Common myeloid progenitor, CD34-positive (primary cell): ENCODE measurements around the gene COG5.

Source experiments
- CTCF ChIA-PET: fragments of 350-600 bp; sonication (Branson Sonifier 250); formaldehyde crosslinking; loops from one replicate; lab custom pipeline; 2021; ENCODE audit warnings: antibody characterized with exemption; lab: Charles Lee
- POLR2A ChIA-PET: fragments of 350-600 bp; sonication (Branson Sonifier 250); formaldehyde crosslinking; loops from one replicate; lab custom pipeline; 2021; ENCODE audit warnings: antibody characterized with exemption; lab: Charles Lee
- DNase-seq, 3 donors: peaks; one replicate each; pipeline versions ENCODE4 v3.0.0 to v3.0.0-alpha.2; 2013
- H3K27ac ChIP-seq, 2 experiments: 1 replicate in 1 of 2; 2 replicates in 1 of 2; pipeline ENCODE4 v1.7.0; 2013; ENCODE audit warnings: inconsistent platforms in 2 of 2, low read length in 2 of 2, mild to moderate bottlenecking in 2 of 2, low read depth in 1 of 2, moderate library complexity in 1 of 2; ENCODE audit not compliant: severe bottlenecking in 2 of 2, insufficient read depth in 1 of 2, poor library complexity in 1 of 2
- H3K27me3 ChIP-seq, 5 experiments: replicated peaks in 2 of 5; 1 replicate in 3 of 5; 2 replicates in 2 of 5; pipeline versions ENCODE4 v1.6.1 to v1.7.0; 2013; ENCODE audit warnings: low read length in 4 of 5, mild to moderate bottlenecking in 2 of 5, moderate library complexity in 2 of 5, inconsistent platforms in 1 of 5; ENCODE audit not compliant: insufficient read depth in 5 of 5, control insufficient read depth in 4 of 5
- H3K36me3 ChIP-seq, 4 experiments: 1 replicate in 2 of 4; 2 replicates in 2 of 4; pipeline versions ENCODE4 v1.6.1 to v1.7.0; 2013; ENCODE audit warnings: low read length in 3 of 4, control low read depth in 1 of 4, mild to moderate bottlenecking in 1 of 4; ENCODE audit not compliant: control insufficient read depth in 4 of 4, insufficient read depth in 4 of 4
- H3K4me1 ChIP-seq, 4 experiments: 1 replicate in 3 of 4; 2 replicates in 1 of 4; pipeline versions ENCODE4 v1.6.1 to v1.7.1; 2013; ENCODE audit warnings: low read length in 3 of 4, mild to moderate bottlenecking in 3 of 4, control low read depth in 1 of 4, inconsistent platforms in 1 of 4, moderate library complexity in 1 of 4; ENCODE audit not compliant: control insufficient read depth in 4 of 4, insufficient read depth in 4 of 4; ENCODE audit errors: control extremely low read depth in 1 of 4
- H3K4me3 ChIP-seq, 7 experiments: 1 replicate in 4 of 7; 2 replicates in 3 of 7; pipeline versions ENCODE4 v1.5.1 to v1.7.0; 2013; ENCODE audit warnings: mild to moderate bottlenecking in 7 of 7, low read length in 6 of 7, moderate library complexity in 6 of 7, inconsistent platforms in 2 of 7, low read depth in 2 of 7, control low read depth in 1 of 7; ENCODE audit not compliant: insufficient read depth in 4 of 7, control insufficient read depth in 1 of 7; ENCODE audit errors: extremely low read depth in 1 of 7
- H3K9me3 ChIP-seq, 5 experiments: 1 replicate in 4 of 5; 2 replicates in 1 of 5; pipeline versions ENCODE4 v1.6.1 to v1.7.1; 2013; ENCODE audit warnings: low read length in 4 of 5, mild to moderate bottlenecking in 2 of 5, inconsistent platforms in 1 of 5, low read depth in 1 of 5, moderate library complexity in 1 of 5; ENCODE audit not compliant: control insufficient read depth in 4 of 5, insufficient read depth in 2 of 5; ENCODE audit errors: control extremely low read depth in 1 of 5
- WGBS: methylation state at CpG from one replicate; pipeline ENCODE4 v1.1.5; 2013; ENCODE audit not compliant: insufficient coverage; 5-methylcytosine and 5-hydroxymethylcytosine counted together

The COG5 gene

GRCh38 chr7:107486041-107486440 is 77.7 kb downstream of the COG5 start:
- 100% methylated on average over 2 of the region's 3 CpGs for WGBS
- ChIA-PET CTCF (no interaction called here), POLR2A (no interaction called here)

GRCh38 chr7:107482571-107482970 is 81.1 kb downstream of the COG5 start:
- WGBS = no CpG with 5 or more reads among the region's 1 CpG
- CTCF ChIA-PET = no interaction called here
- no peak for DNase-seq
- no peak overlapping the region for H3K4me3 ChIP-seq
- no peaks in the 10 kb centered on the region for H3K9me3 ChIP-seq
- H3K27me3 ChIP-seq = no peaks in the 10 kb centered on the region
- POLR2A ChIA-PET = no interaction called here
- H3K27ac ChIP-seq = no peak overlapping the region
- no peaks in the 10 kb centered on the region for H3K4me1 ChIP-seq
- H3K36me3 ChIP-seq = no peaks in the 10 kb centered on the region

More at GRCh38 chr7:107486041-107486440, 77.7 kb downstream of the COG5 start:
- Histone ChIP-seq H3K4me3 (no peak overlapping the region), H3K27ac (no peak overlapping the region), H3K9me3 (no peaks in the 10 kb centered on the region), H3K36me3 (no peaks in the 10 kb centered on the region), H3K27me3 (no peaks in the 10 kb centered on the region), H3K4me1 (no peaks in the 10 kb centered on the region)
- DNase-seq = no peak

- H3K4me1 ChIP-seq = no peaks in the 10 kb centered on the region
- H3K9me3 ChIP-seq = no peaks in the 10 kb centered on the region
- WGBS = 100% methylated on average over 1 of the region's 3 CpGs
- no peak overlapping the region for H3K27ac ChIP-seq
- no peak for DNase-seq
- no peaks in the 10 kb centered on the region for H3K36me3 ChIP-seq
- ChIA-PET POLR2A (no interaction called here), CTCF (interaction anchor here (0.7 to 3.6 kb wide), 2 partner anchors 18 to 82 kb away, joined by 3 to 13 read pairs; partner anchors contain the start of gene COG5)
- H3K4me3 ChIP-seq = no peak overlapping the region
- H3K27me3 ChIP-seq = no peaks in the 10 kb centered on the region
Measured at GRCh38 chr7:107480932-107481331, 82.8 kb downstream of the COG5 start.

- H3K27ac ChIP-seq = no peak overlapping the region
- H3K4me1 ChIP-seq = no peaks in the 10 kb centered on the region
- H3K36me3 ChIP-seq = no peaks in the 10 kb centered on the region
- no CpG with 5 or more reads among the region's 2 CpGs for WGBS
- H3K4me3 ChIP-seq = no peak overlapping the region
- CTCF ChIA-PET = interaction anchor here (1.9 to 3.6 kb wide), 2 partner anchors 16 to 26 kb away, joined by 4 to 13 read pairs; no protein-coding TSS in a partner anchor
- no peaks in the 10 kb centered on the region for H3K9me3 ChIP-seq
- H3K27me3 ChIP-seq = no peaks in the 10 kb centered on the region
- POLR2A ChIA-PET = no interaction called here
- no peak for DNase-seq
Measured at GRCh38 chr7:107479303-107479702, 84.4 kb downstream of the COG5 start.

GRCh38 chr7:107474104-107474521 is 89.6 kb downstream of the COG5 start:
- Histone ChIP-seq H3K4me1 (no peaks in the 10 kb centered on the region), H3K27me3 (no peaks in the 10 kb centered on the region), H3K36me3 (no peaks in the 10 kb centered on the region), H3K9me3 (no peaks in the 10 kb centered on the region), H3K27ac (no peak overlapping the region), H3K4me3 (no peak overlapping the region)
- WGBS = 100% methylated on average over 1 of the region's 5 CpGs
- POLR2A ChIA-PET = no interaction called here
- DNase-seq = no peak
- CTCF ChIA-PET = interaction anchor here (1.3 kb wide), 1 partner anchor 10 kb away, joined by 4 read pairs; no protein-coding TSS in a partner anchor

- H3K36me3 ChIP-seq = no peaks in the 10 kb centered on the region
- no peaks in the 10 kb centered on the region for H3K27me3 ChIP-seq
- H3K27ac ChIP-seq = no peak overlapping the region
- ChIA-PET CTCF (interaction anchor here (1.4 to 1.6 kb wide), 3 partner anchors 9 to 16 kb away, joined by 3 to 7 read pairs (median 4); no protein-coding TSS in a partner anchor), POLR2A (no interaction called here)
- H3K9me3 ChIP-seq = no peaks in the 10 kb centered on the region
- no peak overlapping the region for H3K4me3 ChIP-seq
- H3K4me1 ChIP-seq = no peaks in the 10 kb centered on the region
- no peak for DNase-seq
- no CpG with 5 or more reads among the region's 3 CpGs for WGBS
Measured at GRCh38 chr7:107472116-107472515, 91.6 kb downstream of the COG5 start.

- peak in 1 of 3 donors; percentile 5 for DNase-seq
- no peaks in the 10 kb centered on the region for H3K27me3 ChIP-seq
- H3K9me3 ChIP-seq = no peaks in the 10 kb centered on the region
- no peak overlapping the region for H3K27ac ChIP-seq
- WGBS = no CpG with 5 or more reads among the region's 3 CpGs
- CTCF ChIA-PET = interaction anchor here (0.6 to 1.6 kb wide), 4 partner anchors 8 to 24 kb away, joined by 3 to 7 read pairs (median 4); no protein-coding TSS in a partner anchor
- H3K36me3 ChIP-seq = no peaks in the 10 kb centered on the region
- H3K4me1 ChIP-seq = no peaks in the 10 kb centered on the region
- no peak overlapping the region for H3K4me3 ChIP-seq
- POLR2A ChIA-PET = no interaction called here
Measured at GRCh38 chr7:107471292-107472070, 92.2 kb downstream of the COG5 start.
